ENCODE results near the gene PIGR.
A peak's percentile ranks its signal among the peaks of the same experiment; 100 is the strongest.

The PIGR gene

GRCh38 chr1:206958144-206958543, 11.9 kb upstream of the PIGR start:
- no peak for TF ChIP-seq POLR2AphosphoS5 (IDR thresholded peaks at IDR 0.05; ENCODE audit: low read depth, low read length)
- TF ChIP-seq TAF1 (IDR thresholded peaks at IDR 0.05; ENCODE audit: borderline replicate concordance, low read depth, low read length): no peak
- no peak for TF ChIP-seq POLR2A (IDR thresholded peaks at IDR 0.05; ENCODE audit: low read depth, low read length)
- no peak for FAIRE-seq
- no peak for DNase-seq (ENCODE audit: insufficient read length)

- no peak for FAIRE-seq
- no peak for TF ChIP-seq POLR2AphosphoS5 (IDR thresholded peaks at IDR 0.05; ENCODE audit: low read depth, low read length)
- TF ChIP-seq TAF1 (IDR thresholded peaks at IDR 0.05; ENCODE audit: borderline replicate concordance, low read depth, low read length): no peak
- no peak for TF ChIP-seq POLR2A (IDR thresholded peaks at IDR 0.05; ENCODE audit: low read depth, low read length)
- no peak for DNase-seq (ENCODE audit: insufficient read length)
Observed at GRCh38 chr1:206957639-206958038, 11.4 kb upstream of the PIGR start.

- DNase-seq (ENCODE audit: insufficient read length) (peak; percentile 36), FAIRE-seq (peak; percentile 14)
- no peak for TF ChIP-seq POLR2AphosphoS5 (IDR thresholded peaks at IDR 0.05; ENCODE audit: low read depth, low read length)
- no peak for TF ChIP-seq TAF1 (IDR thresholded peaks at IDR 0.05; ENCODE audit: borderline replicate concordance, low read depth, low read length)
- TF ChIP-seq POLR2A (IDR thresholded peaks at IDR 0.05; ENCODE audit: low read depth, low read length): no peak
Observed at GRCh38 chr1:206955476-206956451, 9.5 kb upstream of the PIGR start.

- FAIRE-seq (no peak), DNase-seq (ENCODE audit: insufficient read length) (no peak)
- no peak for TF ChIP-seq POLR2A (IDR thresholded peaks at IDR 0.05; ENCODE audit: low read depth, low read length)
Observed at GRCh38 chr1:206954459-206955342, 8.4 kb upstream of the PIGR start.

- FAIRE-seq: no peak
Observed at GRCh38 chr1:206953626-206954025, 7.4 kb upstream of the PIGR start.

DNA sequence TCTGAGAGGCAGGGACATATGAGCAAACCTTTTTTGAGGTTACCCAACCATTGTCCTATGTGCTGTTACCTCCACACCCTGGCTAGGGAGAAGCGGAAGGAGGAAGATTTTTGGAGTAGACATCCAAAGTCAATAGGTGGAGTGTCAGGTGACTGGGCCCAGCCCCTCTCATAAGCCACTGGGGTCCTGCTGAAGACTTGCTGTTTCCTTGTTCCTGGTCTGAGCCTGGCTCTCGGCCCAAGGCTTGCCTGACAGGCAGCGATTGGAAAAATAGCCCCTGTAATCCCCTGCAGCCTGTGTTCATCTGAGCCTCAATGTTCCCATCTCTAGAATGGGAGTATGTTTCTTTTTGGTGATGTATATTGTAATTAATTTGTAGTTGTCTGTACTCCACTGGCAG, 6.9 kb upstream of the PIGR start:
- TF ChIP-seq POLR2A (IDR thresholded peaks at IDR 0.05; ENCODE audit: low read depth, low read length) (no peak), TAF1 (IDR thresholded peaks at IDR 0.05; ENCODE audit: borderline replicate concordance, low read depth, low read length) (no peak), POLR2AphosphoS5 (IDR thresholded peaks at IDR 0.05; ENCODE audit: low read depth, low read length) (no peak)
- FAIRE-seq (no peak), DNase-seq (ENCODE audit: insufficient read length) (no peak)

More at GRCh38 chr1:206953626-206954025, 7.4 kb upstream of the PIGR start:
- DNase-seq (ENCODE audit: insufficient read length): no peak
- TF ChIP-seq POLR2A (IDR thresholded peaks at IDR 0.05; ENCODE audit: low read depth, low read length): no peak
- no peak for TF ChIP-seq POLR2AphosphoS5 (IDR thresholded peaks at IDR 0.05; ENCODE audit: low read depth, low read length)
- no peak for TF ChIP-seq TAF1 (IDR thresholded peaks at IDR 0.05; ENCODE audit: borderline replicate concordance, low read depth, low read length)

DNA sequence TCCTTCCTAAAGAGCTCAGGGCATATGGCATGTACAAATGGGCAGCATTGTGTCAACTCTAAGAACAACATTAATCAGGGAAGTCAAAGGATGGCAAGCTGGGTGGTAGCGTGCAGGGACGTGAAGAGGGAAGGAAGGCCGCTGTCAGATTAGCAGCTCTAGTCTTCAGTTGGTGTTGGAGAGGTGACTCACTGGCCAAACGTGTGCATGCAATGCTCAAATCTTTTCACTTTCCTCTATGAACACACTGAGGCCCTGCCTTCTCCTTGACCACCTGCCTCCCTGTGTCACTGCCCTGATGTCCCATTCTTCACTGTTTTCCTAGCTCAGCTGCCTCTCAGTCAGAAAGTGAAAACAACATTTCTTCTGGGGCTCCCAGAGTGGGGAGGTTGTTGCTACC, 5.9 kb upstream of the PIGR start:
- no peak for TF ChIP-seq POLR2AphosphoS5 (IDR thresholded peaks at IDR 0.05; ENCODE audit: low read depth, low read length)
- no peak for TF ChIP-seq TAF1 (IDR thresholded peaks at IDR 0.05; ENCODE audit: borderline replicate concordance, low read depth, low read length)
- DNase-seq (ENCODE audit: insufficient read length) (no peak), FAIRE-seq (no peak)

GRCh38 chr1:206951318-206952100, 5.2 kb upstream of the PIGR start:
- no peak for TF ChIP-seq POLR2A (IDR thresholded peaks at IDR 0.05; ENCODE audit: low read depth, low read length)
- no peak for TF ChIP-seq POLR2AphosphoS5 (IDR thresholded peaks at IDR 0.05; ENCODE audit: low read depth, low read length)
- no peak for TF ChIP-seq TAF1 (IDR thresholded peaks at IDR 0.05; ENCODE audit: borderline replicate concordance, low read depth, low read length)
- FAIRE-seq (no peak), DNase-seq (ENCODE audit: insufficient read length) (no peak)

- FAIRE-seq: no peak
- TF ChIP-seq TAF1 (IDR thresholded peaks at IDR 0.05; ENCODE audit: borderline replicate concordance, low read depth, low read length) (no peak), POLR2A (IDR thresholded peaks at IDR 0.05; ENCODE audit: low read depth, low read length) (no peak), POLR2AphosphoS5 (IDR thresholded peaks at IDR 0.05; ENCODE audit: low read depth, low read length) (no peak)
- no peak for DNase-seq (ENCODE audit: insufficient read length)
Observed at GRCh38 chr1:206949641-206950040, 3.4 kb upstream of the PIGR start.

- TF ChIP-seq POLR2AphosphoS5 (IDR thresholded peaks at IDR 0.05; ENCODE audit: low read depth, low read length) (no peak), POLR2A (IDR thresholded peaks at IDR 0.05; ENCODE audit: low read depth, low read length) (no peak), TAF1 (IDR thresholded peaks at IDR 0.05; ENCODE audit: borderline replicate concordance, low read depth, low read length) (no peak)
- FAIRE-seq (no peak), DNase-seq (ENCODE audit: insufficient read length) (no peak)
Observed at GRCh38 chr1:206949208-206949607, 2.9 kb upstream of the PIGR start.

DNA sequence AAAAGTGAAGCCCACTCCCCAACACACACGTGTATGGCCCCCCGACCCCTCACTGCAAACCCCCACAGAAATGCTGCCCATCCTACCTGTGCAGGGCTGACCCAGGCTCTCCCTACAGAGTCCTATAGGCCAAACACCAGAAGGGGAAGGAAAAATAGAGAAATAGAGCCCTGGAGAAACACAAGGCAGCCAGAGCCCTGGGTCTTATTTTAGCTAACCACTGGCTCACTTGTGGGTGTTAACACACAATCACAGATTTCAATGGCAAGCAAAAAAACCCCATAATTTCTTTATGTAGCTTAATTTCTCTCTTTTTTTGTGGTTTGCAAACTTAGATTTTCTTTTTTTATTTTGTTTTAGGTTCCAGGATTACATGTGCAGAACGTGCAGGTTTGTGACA, 989 bp upstream of the PIGR start:
- FAIRE-seq (no peak), DNase-seq (ENCODE audit: insufficient read length) (no peak)
- TF ChIP-seq POLR2A (IDR thresholded peaks at IDR 0.05; ENCODE audit: low read depth, low read length) (no peak), POLR2AphosphoS5 (IDR thresholded peaks at IDR 0.05; ENCODE audit: low read depth, low read length) (no peak), TAF1 (IDR thresholded peaks at IDR 0.05; ENCODE audit: borderline replicate concordance, low read depth, low read length) (no peak)
